ENCODE results near the gene TMEM141.
"Not testable (repeated sequence)": the region's sequence is repeated elsewhere in the genome, so short reads cannot be mapped to it uniquely, and the experiment has no call there.

TMEM141 gene

DNA sequence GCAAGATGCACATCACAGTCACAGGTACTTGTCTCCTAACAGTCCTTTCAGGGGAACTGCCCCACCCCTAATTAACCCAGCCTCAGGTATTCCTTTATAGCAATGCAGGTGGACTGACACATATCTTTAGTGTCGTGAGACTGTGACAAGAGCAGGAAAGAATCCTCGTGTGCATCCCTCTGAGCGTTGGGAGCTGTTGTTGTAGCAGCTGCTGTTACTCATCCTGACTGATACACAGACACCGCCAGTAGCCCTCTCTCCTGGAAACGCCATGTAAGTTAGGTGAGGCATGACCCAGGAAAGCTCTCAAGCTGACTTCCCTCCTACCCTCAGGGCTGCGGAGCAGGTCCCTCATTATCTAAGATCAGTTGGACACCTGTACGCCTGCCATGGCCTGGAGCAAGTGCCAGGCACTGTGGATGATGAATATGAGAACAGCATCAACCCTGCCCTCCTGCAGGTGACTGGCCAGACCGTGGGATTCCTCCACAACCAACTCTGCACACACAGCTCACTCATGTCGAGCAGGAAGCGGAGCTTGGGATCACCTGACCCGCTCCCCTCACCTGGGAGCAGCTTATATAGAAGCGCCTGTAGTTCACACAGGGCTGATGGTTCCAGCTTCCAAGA is 16.6 kb upstream of the TMEM141 start:
- DNase-seq = no peak

DNA sequence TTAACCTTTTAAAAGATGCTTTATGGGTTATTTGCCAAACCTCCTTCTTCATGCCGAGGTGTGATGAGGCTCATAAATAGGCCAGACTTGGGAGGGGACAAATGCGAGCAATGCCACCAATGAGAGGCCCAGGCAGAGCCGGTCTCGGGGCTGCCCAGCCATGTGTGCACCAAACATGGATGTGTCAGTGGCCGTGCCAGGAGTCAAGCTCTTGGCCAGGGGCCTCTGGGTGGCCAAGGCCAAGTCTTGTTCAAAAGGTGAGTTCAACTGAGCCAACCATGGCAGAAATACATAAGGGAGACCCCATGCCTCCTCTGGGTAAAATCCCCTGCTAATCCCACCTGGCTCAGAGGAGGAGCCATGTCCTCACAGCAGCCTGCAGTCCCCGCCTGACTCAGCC is 16.0 kb upstream of the TMEM141 start:
- no peak for DNase-seq

DNA sequence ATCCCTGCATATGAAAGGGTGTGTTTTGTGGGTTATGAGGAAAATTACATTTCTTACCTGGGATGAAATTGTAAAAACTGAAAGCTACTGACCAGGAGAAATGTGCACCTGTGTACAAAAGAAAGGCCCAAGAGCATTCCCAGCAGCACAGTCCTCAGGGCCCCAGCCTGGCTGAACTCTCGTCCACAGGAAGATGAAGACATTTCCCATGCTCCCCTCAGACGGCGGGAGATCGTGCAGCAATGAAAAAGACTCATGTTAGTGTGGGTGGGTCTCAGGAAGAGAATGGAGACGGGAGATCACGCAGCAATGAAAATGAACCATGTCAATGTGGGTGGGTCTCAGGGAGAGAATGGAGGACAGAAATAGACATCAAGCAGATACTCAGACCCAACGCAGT is 14.2 kb upstream of the TMEM141 start:
- no peak for DNase-seq

DNA sequence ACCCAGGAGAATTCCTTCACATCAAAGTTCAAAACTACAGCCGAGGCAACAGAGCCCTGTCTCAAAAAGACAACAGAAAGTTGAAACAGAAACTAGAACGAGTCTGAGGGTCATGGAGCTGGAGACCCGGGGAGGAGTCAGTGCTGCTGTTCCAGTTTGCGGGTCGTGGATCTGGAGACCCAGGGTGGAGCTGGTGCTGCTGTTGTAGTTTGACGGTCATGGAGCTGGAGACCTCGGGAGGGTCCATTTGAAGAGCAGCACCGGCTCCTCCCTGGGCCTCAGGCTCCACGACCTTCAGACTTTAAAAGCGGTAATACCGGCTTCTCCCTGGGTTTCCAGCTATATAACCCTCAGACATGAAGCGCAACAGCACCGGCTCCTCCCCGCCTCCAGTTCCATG is 13.8 kb upstream of the TMEM141 start:
- no peak for DNase-seq

DNA sequence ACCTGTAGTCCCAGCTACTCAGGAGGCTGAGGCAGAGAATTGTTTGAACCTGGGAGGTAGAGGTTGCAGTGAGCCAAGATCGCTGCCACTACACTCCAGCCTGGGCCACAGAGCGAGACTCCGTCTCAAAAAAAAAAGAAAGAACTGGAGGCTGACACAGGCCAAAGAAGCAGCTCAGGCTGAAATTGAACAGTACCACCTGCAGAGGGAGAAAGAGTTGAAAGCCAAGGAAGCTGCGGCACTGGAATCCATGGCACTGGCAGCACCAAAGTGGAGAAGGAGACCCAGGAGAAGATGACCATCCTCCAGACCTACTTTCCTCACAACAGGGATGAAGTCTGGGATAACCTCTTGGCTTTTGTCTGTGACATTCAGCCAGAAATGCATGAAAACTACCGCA is 11.3 kb upstream of the TMEM141 start:
- no peak for DNase-seq

DNA sequence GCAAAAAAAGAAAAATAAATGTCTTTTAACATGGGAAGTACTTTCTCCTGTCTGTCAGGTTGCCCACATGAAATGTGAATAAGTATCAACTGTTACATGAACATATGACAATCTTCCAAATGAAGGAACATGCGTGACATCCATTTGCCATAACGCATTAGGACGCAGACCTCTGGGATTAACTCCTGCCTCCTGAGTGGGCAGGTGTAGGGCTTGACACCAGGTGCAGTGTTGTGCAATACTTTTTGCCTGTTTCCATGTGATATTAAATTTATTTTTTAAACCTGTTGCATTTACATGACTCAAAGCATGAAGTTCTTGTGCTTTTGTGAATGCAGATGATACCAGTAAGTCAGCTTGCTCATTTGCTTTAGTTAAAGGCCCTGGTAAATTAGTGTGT is 8.7 kb upstream of the TMEM141 start:
- DNase-seq = no peak

DNA sequence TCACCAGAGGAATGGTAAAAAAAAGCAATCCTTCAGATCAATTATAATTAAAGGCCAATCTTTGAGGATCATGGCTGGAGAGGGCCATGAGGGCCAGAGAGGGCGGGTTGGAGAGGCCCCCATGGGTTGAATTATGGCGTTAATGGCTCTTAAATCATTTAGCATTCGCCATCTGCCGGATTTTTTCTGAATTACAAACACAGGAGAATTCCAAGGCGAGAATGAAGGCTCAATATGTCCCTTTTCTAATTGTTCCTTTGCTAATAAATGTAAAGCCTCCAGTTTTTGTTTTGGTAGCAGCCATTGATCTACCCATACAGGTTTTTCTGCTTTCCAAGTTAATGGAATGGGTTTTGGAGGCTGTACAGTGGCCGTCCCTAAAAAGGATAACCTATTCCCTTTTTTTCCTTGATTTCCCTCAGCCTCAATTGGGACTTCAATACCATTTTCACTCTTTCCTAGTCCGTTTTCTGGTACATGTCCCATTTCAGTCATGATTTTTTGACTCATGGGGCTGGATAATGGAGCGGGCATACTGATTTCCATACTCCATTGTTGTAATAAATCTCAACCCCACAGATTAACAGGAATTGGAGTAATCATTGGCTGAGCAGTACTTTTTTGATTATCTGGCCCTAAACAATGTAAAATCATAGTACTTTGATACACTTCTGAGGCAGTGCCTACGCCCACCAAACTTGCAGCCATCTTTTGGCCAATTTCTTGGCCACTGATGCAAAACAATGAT is 6.7 kb upstream of the TMEM141 start:
- DNase-seq = no peak

DNA sequence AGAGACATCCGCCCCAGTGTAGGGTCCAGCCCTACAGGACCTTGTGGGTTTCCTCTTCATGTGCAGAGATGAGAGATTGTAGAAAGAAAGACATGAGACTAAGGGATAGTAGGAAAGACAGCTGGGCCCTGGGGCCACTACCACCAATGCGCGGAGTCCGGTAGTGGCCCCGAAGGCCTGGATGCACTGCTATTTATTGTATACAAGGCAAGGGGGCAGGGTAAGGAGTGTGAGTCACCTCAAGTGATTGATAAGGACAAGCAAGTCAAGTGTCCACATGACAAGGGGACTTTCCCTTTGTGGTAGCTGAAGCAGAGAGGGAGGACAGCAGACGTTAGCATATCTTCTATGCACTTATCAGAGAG is 6.2 kb upstream of the TMEM141 start:
- no peak for DNase-seq

DNA sequence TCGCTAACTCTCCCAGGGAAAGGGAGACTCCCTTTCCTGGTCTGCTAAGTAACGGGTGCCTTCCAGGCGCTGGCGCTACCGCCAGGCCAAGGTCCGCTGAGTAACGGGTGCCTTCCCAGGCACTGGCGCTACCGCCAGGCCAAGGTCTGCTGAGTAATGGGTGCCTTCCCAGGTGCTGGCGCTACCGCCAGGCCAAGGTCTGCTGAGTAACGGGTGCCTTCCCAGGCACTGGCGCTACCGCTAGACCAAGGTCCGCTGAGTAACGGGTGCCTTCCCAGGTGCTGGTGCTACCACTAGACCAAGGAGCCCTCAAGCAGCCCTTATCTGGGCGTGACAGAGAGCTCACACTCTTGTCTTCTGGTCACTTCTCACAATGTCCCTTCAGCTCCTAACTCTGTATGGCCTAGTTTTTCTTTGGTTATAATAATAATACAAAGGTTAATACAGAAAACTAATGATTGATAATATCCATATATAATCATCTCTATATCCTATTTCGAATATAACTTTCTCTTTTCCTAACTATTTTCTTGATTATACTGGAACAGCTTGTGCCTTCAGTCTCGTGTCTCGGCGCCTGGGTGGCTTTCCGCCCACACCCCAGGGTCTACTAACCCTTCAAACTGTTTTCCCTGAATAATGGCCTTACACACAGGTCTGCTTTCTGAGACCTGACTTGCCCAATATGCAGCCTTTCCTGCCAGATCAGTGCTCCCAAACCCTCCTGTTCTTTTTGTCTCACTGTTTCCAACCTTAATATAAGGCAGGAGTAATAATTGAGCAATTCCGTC is 5.4 kb upstream of the TMEM141 start:
- DNase-seq = not testable (repeated sequence)

DNA sequence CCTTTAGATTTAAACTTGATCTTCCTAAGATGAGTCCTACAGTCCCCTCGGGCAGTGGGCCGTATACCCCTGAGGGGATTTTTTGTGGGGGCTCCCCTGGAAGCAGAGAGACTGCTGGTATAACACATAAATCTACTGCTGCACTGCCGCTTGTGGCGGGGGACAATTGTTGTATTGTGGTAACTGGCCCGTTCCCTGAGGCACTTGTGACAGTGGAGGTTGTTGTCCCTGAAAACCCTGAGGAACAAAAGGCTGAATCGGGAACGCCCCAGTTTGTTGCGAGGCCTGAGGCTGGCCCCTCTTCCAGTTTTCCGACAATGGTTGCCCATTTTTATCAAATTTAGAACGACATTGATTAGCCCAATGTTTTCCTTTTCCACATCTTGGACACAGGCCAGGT is 4.7 kb upstream of the TMEM141 start:
- no peak for DNase-seq

DNA sequence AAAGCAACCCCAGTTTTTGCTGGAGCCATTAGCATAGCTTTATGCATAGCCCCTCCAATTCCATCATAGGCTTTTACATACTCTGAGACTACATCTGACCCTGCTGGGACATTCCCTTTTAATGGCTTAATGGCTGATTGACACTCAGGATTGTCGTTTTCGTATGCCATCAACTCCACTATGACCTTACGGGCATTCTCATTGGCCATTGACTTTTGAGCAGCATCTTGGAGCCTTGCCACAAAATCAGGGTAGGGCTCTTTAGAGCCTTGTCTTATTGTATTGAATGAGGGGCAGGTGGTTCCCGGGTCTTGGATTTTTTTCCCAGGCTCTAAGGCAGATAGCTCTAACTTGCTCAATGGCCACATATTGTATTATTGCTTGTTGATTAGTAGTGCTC is 4.2 kb upstream of the TMEM141 start:
- not testable (repeated sequence) for DNase-seq

DNA sequence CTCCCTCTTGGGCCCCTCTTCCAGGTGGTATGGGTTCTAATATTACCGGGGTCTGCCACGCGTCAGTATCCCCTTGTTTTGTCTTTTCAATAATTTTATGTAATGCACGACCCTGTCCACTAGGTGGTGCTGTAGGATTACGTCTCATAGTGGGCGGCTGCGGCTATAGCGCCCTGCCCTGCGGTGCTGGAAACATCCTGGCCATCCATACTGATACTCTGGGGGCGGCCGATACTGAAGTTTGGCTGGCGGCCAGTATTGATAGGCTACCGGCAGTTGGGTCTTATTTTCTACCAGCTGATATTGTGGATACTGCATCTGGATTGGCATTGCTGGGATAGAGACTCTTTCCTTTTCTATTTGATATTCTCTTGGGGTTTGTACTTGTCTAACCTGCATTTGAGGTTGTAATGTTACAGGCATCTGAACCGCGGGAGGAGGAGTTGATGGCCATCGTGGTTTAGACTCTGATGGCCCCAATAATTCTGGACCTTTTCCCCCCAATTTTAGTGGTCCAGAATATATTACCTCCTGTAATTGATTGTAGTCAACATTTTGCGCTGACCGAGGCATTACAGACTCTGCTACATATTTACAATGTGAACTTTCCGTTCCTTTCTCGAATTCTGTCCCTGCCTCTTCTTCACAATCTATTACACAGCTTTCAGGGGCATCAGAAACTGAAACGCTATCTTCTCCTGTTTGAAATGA is 3.3 kb upstream of the TMEM141 start:
- peak; percentile 72 to 76 for DNase-seq

DNA sequence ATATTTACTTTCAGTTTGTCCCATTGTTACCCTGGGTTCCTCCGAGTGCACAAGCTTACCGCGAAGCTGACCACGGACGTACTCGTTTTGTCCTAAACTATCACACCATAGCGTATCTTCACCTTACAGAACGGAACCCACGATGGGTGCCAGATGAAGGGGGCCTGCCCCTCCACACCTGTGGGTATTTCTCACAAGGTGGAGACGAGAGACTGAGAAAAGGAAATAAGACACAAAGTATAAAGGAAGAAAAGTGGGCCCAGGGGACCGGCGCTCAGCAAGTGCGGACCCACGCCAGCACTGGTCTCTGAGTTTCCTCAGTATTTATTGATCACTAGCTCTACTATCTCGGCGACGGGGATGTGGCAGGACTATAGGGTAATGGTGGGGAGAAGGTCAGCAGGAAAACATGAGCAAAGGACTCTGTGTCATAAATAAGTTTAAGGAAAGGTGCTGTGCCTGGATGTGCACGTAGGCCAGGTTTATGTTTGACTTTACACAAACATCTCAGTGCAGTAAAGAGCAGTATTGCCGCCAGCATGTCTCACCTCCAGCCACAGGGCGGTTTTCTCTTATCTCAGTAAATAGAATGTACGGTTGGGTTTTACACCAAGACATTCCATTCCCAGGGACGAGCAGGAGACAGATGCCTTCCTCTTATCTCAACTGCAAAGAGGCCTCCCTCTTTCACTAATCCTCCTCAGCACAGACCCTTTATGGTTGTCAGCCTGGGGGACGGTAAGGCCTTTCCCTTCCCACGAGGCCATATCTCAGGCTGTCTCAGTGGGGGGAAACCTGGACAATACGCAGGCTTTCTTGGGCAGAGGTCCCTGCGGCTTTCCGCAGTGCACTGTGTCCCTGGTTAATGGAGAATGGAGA is 2.3 kb upstream of the TMEM141 start:
- not testable (repeated sequence) for DNase-seq

DNA sequence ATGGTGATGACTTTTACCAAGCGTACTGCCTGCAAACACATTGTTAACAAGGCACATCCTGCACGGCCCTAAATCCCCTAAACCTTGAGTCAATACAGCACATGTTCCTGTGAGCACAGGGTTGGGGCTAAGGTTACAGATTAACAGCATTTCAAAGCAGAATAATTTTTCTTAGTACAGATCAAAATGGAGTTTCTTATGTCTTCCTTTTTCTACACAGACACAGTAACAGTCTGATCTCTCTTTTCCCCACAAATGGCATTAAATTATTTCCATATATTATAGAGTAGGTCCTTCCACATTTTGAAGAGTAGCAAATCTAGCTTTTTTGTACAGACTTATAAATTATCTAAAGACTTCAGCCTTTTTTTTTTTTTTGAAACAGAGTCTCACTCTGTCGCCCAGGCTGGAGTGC is 1.6 kb upstream of the TMEM141 start:
- no peak for DNase-seq

DNA sequence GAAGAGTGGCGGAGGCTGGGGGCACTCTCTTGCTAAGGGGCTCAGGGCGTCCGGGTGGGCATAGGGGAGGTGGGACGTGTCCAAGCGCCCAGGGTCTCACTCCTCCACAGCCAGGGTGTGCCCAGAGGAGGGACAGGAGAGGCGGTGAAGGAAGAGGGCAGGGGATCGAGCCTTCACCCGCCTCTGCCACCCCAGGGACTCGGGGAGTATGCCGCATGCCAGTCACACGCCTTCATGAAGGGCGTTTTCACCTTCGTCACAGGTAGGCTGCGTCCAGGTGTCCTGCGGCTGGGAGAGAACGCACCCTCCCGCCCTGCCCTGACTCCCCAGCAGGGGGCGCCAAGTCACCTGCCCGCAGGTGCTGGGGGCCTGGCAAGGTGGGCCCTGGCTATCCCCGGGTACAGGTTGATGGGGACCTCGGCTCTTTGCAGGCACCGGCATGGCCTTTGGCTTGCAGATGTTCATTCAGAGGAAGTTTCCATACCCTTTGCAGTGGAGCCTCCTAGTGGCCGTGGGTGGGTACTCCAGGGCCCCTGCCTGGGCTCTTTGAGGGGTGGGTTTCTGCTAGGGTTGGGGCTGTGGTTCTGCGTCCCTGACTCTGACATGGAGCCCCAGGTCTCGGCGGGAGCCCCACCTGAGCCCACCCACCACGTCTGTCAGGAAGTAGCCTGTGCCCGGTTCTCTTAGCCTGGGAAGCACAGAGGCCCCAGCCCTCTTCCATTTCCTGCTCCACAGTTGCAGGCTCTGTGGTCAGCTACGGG is 552 bp downstream of the TMEM141 start:
- DNase-seq = peak; percentile 72 to 73

DNA sequence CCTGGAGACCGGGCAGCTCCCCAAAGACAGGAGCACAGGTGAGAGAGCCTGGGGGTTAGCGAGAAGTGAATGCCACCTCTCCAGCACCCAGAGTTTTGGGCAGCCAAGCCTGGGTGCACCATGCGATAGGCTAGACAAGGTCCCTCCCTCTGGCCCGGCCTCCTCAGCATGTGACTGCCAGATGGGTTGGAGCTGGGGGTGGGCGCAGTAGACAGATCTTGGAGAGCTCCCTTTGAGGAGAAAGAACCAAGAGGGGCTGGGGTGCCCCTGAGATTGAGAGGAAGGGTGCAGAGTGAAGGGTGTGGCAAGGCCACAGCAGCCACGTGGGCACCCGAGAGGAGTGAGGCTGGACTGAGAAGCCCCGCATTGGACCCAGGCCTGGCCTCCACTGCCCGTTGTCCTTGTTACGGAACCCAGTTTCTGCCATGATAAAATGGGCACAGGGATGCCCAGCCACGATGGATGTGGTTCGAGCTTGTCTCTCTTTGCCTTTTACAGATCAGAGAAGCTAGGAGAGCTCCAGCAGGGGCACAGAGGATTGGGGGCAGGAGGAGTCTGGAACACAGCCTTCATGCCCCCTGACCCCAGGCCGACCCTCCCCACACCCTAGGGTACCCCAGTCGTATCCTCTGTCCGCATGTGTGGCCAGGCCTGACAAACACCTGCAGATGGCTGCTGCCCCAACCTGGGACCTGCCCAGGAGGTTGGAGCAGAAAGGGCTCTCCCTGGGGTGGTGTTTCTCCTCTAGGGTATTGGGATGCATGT is 1.4 kb downstream of the TMEM141 start:
- no peak for DNase-seq

DNA sequence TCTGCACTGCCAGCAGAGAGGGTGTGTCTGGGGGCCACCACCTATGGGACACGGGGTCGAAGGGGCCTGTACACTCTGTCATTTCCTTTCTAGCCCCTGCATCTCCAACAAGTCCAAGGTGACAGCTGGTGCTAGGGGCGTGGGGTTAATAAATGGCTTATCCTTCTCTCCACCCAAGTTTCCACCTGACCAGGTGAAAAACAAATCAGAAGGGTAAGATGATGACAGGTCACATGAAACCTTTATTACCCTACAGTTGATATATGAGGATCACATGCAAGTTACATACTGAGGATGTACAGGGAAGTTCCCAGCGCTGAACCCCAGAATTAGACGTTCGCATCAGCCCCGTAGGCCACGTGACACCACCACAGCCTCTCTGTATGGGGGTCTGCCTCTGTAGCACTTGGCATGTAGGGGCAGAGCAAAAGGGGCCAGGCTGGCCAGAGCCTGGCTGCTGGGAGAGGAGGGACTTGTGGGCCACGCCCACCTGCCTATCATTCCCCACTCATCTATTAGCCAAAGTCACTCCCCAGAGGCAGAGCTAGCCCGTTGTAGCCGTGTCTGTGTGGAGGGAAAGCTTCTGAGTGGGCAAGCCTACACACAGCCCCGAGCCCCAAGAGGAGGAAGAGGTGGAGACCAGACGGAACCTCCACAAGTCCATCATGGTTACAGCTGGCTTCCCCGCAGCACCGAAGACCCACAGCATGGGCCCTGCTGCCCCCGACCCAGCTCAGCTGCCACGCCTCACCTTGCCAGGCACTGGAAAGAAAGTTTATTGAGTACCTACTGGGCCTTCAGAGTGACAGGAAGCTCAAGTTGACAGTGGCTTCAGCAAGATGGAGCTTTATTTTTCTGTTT is 2.2 kb downstream of the TMEM141 start:
- DNase-seq = no peak

DNA sequence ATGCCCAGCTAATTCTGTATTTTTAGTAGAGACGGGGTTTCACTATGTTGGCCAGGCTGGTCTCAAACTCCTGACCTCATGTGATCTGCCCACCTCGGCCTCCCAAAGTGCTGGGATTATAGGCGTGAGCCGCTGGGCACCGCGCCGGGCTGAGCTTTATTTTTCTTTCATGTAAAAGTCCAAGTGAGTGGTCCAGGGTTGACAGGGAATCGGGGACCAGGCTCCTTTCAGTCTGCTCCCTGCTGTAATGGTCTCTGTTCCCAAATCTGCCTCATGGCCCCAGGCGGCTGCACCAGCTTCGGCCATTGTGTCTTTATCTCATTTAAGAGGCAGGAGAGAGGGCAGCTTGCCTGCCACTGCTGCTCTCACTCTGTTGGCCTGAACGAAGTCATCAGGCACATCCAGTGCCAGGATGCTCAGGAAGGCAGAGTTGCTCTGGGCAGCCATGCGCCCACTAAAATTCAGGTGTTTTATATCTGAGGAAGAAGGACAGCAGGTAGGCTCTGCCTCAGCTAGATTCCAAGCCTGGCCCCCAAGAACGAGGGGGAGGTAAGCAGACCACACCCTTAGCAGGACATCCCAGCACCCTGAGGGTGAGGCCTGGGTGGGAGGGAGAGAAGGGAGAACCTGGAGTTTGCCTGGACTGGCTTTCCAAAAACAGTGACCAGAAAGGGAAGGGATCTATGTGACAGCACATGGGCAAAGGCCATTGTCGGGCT is 3.3 kb downstream of the TMEM141 start:
- DNase-seq = no peak

DNA sequence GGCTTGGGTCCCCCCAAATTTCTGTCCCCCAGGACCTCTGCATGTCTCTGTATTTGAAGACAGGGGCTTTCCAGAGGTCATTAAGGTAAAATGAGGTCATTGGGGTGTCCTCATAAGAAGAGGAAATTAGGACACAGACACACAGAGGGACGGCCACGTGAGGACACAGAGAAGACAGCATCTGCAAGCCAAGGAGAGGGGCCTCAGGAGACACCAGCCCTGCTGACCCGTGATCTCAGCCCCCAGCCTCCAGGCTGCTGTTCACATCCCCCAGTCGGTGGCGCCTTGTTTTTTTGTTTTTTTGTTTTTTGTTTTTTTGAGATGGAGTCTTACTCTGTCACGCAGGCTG is 3.8 kb downstream of the TMEM141 start:
- no peak for DNase-seq
